GM21423 (cell line): ENCODE measurements around the gene APLP1.
"Not testable (repeated sequence)": the region's sequence is repeated elsewhere in the genome, so short reads cannot be mapped to it uniquely, and the experiment has no call there.

Source experiments
- ATAC-seq: cut with Tn5 transposase; IDR thresholded peaks from one replicate; pipeline ENCODE4 v1.9.1; 2021; ENCODE audit warnings: mild to moderate bottlenecking, moderate library complexity; ENCODE audit not compliant: unreplicated experiment

The APLP1 gene

GRCh38 chr19:35903550-35904179 lies 35.3 kb downstream of the APLP1 start:
- peak; percentile 45 for ATAC-seq

GRCh38 chr19:35904311-35905068 lies 36.1 kb downstream of the APLP1 start:
- ATAC-seq: no peak

- no peak for ATAC-seq
These were observed 36.9 kb downstream of the APLP1 start for GRCh38 chr19:35905178-35905727.

GRCh38 chr19:35907377-35907745 lies 39.0 kb downstream of the APLP1 start:
- ATAC-seq: no peak

GRCh38 chr19:35908010-35908441 lies 39.7 kb downstream of the APLP1 start, which contains the start of gene TYROBP:
Gene TYROBP (minus strand): TSS chr19:35908295. CDS start chr19:35908228, 67 bp downstream.
- no peak for ATAC-seq

- ATAC-seq: peak; percentile 46
These were observed 40.8 kb downstream of the APLP1 start for GRCh38 chr19:35908973-35909683.

- no peak for ATAC-seq
These were observed 41.3 kb downstream of the APLP1 start for GRCh38 chr19:35909684-35910035.

GRCh38 chr19:35910355-35910754 lies 42.0 kb downstream of the APLP1 start:
- ATAC-seq: not testable (repeated sequence)

- ATAC-seq: no peak
These were observed 42.8 kb downstream of the APLP1 start for GRCh38 chr19:35911173-35911572.

GRCh38 chr19:35911790-35912189 lies 43.4 kb downstream of the APLP1 start:
- ATAC-seq: no peak

- ATAC-seq: no peak
These were observed 45.2 kb downstream of the APLP1 start for GRCh38 chr19:35913589-35913988.

GRCh38 chr19:35915443-35915842 lies 47.1 kb downstream of the APLP1 start:
- no peak for ATAC-seq

GRCh38 chr19:35919306-35919705 lies 50.9 kb downstream of the APLP1 start:
- ATAC-seq: no peak

GRCh38 chr19:35921012-35921411 lies 52.6 kb downstream of the APLP1 start:
- no peak for ATAC-seq

- no peak for ATAC-seq
These were observed 57.1 kb downstream of the APLP1 start for GRCh38 chr19:35925501-35925900.

- ATAC-seq: no peak
These were observed 60.1 kb downstream of the APLP1 start for GRCh38 chr19:35928507-35928906.
